Endothelial cell of hepatic sinusoid (primary cell): ENCODE data around the gene NMRAL1.

ENCODE experiments used
- in situ Hi-C: cut with HindIII; loops from 2 replicates; pipeline ENCODE4 v1.10.0; 2017; ENCODE audit warnings: low sequenced_read_pairs

NMRAL1 gene

DNA sequence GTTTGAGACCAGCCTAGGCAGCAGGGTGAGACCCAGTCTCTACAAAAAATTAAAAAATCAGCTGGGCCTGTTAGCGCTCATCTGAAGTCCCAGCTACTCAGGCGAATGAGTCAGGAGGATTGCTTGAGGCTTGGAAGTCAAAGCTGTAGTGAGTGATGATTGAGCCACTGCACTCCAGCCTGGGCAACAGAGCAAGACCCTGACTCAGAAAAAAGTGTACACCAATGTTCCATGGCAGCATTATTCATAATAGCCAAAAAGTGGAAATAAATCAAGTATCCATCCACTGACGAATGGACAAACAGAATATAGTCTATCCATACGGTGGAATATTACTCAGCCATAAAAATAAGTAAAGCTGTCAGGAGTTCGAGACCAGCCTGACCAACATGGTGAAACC is 2.6 kb downstream of the NMRAL1 start:
- in situ Hi-C loops = no loop called here

DNA sequence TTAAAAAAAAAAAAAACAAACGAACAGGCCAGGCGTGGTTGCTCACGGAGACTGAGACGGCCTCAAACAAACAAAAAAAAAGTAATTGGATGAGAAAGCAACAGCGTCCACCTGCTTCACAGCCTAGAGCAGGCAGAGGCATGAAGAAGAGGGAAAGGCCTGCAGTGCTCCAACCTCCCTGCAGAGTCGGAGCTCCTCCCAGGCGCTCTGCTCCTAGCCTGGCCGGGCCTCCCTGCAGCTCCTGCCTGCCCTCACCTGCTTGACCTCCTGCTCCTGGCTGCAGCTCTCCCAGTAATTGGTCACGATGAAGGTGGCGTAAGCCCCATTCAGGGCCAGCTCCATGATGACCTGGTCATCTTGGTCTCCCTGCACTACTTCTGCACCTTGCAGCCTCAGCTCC is 5.5 kb downstream of the NMRAL1 start:
- in situ Hi-C loops = no loop called here

DNA sequence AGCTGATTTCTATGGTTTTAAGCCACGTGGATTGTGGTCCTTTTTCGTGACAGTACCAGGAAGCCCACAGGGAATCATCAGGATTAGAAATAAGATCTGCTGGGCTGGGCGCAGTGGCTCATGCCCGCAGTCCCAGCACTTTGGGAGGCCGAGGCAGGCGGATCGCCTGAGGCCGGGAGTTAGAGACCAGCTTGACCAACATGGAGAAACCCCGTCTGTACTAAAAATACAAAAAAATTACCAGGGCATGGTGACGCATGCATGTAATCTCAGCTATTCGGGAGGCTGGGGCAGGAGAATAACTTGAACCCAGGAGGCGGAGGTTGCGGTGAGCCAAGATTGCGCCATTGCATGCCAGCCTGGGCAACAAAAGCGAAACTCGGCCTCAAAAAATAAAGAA is 6.5 kb downstream of the NMRAL1 start:
- in situ Hi-C loops = no loop called here

DNA sequence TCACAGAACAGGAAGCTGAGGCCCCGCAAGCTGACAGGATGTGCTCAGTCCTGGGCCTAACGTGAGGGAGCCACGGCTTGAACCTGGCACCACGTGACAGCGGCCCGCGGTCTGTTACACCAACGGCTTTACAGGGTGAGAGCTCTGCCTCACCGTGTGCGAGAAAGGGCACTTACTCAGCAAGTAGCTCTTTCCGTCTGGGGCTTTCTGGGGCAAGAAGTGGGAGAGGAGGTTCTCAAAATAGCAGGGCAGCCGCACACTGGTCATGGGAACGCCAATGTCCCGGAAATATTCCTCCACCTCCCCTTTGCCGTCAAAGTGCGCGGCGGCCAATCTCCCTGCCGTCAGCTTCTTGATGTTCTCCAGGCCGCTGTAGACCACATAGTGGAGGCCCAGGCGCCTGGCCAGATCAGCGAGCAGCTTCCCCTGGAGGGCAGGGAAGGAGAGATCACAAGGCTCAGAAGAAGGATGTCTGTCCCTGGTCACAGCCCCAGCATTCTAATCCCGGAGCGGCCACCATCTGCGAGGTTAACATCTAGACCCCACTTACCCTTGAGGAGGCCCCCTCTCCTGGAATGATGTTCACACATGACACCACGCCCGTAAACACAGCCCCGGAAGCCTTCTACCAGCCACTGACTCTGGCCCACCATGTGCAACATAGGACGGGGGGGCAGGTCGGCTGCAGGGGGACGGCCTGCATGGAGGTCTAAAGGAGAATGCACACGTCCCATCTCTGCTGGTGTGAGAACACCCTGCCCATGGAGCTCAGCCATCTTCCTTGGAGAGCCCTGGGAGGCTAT is 8.2 kb downstream of the NMRAL1 start:
- in situ Hi-C loops = no loop called here

DNA sequence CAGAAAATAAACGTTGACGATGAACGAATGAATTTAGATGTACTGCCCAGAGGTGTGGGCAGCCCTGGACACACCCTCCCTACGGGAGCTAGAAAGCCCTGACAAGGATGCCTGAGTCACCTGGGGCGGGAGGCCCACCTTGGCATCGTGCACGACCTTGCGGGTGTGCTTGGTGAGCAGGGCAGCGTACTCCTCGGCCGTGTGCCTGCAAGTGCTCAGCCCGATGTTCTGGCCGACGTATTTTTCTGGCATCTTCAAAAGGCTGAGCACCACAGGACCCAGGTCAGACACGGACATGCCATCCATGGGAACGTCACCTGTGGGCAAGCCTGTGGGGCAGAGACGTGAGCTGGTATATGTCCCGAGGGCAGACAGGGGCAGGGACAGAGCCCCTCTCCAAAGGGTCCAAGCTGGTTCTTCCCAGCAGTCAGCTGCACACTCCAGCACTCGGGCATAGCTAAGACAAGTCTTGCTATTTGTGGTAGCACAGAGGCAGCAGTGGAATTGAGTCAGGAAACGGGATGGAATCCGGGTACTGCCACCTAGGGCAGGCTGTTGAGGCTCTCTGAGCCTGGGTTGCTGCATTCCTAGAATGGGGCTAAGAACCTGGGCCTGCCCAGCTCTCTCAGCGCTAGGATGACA is 10.8 kb downstream of the NMRAL1 start:
- in situ Hi-C loops = no loop called here

DNA sequence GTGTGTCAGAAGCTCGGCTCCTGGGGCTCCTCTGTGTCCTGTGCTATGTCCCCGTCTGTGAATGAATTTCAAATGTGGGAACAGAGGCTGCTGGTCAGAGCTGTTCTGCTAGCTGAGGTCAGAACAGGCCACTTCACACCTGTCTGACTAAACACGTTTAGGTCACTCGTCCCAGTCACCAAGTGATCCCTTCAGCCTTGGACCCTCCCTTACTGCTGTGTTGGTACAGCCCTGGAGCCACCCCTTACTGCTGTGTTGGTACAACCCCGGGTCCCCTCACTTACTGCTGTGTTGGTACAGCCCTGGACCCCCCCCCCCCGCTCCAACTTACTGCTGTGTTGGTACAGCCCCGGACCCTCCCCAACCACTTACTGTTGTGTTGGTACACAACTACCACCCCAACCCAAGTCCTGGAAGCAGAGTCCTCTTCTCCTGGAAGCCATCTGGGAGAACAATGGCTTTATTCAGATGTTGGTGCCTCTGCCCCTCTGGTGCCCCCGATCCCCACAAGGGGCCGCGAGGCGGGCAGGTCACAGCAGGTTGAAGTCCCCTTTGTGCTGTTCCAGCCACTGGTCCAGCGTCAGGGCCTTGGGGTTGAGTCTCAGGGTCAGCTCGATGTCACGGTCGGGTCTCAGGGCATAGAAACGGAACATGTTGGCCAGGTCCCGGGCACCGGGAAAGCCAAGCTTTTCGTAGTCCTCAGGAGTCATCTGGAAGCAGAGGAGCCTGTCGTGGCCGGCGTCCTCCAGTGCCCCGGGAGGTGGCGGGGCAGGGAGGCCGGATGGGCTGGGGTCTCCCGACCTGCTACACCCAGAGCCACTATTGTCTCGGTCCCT is 13.0 kb downstream of the NMRAL1 start:
- in situ Hi-C loops = no loop called here

DNA sequence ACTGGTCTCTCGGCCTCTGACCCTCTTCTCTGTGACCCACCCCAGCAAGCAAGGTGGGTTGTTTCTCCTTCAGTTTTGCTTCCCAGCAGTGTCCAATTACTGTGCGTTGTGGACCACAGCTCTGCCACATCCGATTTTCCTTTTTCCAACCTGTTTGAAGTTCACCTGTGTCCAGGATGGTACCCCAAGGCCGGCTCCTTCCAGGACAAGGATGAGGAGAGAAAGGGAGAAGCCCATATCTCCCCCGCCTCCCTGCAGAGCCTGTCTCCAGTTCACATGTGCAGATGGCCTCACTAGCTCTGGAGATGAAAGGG is 13.5 kb downstream of the NMRAL1 start:
- in situ Hi-C loops = no loop called here

DNA sequence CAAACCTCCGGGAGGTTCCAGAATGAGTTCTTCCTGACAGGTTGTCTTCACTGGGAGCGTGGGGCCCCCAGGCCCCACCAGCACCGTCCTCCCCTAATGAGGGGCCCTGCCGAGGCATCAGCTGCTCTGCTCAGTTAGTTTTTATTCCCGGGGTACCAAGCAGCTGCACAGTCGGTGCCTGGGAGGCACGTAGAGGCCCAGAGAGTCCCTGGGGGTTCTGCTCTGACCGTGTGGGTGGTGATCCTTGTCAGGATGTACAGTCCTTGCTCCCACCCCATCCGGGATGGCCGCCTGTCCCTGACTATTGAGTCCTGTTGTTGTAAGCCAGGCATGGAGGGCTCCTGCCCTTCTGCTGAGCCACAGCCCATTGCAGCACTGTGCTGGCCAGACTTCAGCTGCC is 18.5 kb downstream of the NMRAL1 start:
- in situ Hi-C loops = no loop called here

DNA sequence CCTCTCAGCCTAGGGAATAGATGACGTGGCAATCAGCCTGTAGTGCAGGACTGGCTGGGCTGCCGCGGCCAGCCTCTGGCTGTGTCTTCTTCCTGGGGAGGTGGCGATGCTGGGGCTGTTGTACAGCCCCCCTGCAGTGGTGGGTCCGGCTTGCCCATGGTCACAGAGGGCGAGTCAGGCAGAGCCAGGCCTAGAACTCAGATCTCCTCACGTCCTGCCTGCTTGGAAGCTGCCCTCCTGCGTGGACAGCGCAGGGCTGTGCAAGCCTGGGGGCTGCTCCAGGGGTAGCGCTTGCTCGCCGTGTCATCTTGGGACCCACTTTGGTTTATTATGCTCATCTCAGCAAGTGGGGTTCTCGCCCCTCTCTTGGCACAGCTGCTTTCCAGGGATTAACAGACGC is 19.3 kb downstream of the NMRAL1 start:
- in situ Hi-C loops = no loop called here

DNA sequence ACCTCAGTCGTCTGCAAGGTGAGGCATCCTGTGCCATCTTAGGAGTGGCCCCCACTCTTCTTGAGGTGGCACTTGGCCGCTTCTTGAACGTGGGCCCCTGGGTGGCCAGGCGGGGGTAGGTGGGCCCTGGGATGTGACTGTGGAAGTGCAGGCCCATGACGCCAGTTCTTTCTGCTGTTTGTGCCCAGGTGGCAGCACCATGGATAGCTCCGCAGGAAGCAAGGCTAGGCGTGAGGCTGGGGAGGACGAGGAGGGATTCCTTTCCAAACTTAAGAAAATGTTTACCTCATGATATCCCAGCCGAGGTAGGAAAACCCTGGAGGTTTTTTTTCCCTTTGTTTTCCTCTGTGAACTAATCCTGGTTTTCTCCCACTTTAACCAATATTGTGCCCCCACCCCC is 19.8 kb downstream of the NMRAL1 start:
- in situ Hi-C loops = no loop called here

DNA sequence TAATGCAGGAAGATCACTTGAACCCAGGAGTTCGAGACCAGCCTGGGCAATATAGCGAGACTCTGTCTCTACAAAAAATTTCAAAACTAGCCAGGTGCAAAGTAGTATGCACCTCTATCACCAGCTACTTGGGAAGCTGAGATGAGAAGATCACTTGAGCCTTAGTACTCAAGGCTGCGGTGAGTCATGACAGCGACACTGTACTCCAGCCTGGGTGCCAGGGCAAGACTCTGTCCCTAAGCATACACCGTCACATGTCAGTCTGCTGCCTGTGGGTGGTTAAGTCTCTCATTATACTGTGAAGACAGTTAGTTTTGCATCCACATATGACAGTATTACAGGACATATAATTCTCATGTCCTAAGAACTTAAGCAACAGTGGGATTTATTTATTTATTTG is 21.8 kb downstream of the NMRAL1 start:
- in situ Hi-C loops = no loop called here

DNA sequence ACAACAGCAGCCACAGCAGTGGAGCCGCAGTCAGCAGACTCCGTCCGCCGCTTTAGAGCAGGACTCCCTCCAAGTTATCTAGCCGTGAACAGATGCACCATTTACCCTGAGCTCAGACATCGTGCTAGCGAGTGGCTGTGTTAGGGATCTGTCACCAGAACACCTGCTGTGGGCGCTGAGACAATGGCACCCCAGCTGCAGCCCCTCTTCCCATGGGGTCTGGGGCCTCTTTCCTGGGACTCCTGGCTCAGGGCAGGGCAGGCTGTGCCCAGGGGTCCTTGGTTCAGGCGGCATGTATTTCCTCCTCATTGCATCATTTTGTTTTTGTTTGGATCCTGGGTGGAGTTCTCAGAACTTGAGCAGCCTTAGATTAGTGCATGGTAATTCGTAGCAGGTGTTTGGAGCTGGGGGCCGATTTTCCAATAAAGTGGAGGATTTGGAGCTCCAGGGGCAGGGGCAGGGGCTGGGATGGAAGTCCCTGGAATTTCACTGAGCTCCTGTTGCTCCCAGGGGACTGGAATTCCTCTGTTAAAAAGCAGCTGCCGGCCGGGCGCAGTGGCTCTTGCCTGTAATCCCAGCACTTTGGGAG is 23.4 kb downstream of the NMRAL1 start:
- in situ Hi-C loops = no loop called here

DNA sequence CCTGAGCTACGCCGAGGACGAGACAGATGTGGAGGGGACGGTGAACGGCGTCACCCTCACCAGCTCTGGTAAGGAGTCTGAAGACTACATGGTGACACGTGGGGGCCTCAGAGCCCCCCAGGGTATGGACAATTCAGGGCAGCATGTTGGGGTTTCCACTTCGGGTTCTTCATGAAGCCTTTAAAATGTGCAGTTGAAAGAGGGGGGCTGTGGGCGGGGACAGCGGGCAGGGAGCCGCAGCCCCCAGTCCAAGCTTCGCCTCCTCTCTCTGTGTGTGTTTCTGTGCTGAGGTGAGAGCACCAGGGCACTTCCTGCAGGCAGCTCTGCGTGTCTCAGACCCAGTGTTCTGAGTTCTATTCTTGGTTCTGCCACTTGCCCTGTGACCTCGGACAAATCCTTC is 24.0 kb downstream of the NMRAL1 start:
- in situ Hi-C loops = no loop called here

DNA sequence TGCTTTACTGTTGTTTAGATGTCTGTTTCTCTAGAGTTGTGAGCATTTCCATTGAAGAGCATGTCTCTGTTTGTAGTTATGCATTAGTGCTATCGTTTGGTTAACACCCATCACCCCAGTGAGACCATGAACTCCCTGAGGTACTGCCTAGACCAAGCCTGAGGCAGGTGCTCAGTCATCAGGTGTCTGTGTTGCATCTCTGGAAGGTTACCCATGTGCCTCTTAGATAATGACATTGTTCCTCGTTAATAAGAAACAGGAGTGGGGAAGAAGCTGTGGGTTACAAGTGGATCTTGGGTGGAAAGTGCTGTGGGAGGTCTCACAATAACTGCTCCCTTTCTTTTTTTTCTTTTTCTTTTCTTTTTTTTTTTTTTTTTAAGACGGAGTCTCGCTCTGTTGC is 30.4 kb downstream of the NMRAL1 start:
- in situ Hi-C loops = loop anchor here (10.0 kb wide), 1 partner anchor 99 kb away; no protein-coding TSS in a partner anchor

DNA sequence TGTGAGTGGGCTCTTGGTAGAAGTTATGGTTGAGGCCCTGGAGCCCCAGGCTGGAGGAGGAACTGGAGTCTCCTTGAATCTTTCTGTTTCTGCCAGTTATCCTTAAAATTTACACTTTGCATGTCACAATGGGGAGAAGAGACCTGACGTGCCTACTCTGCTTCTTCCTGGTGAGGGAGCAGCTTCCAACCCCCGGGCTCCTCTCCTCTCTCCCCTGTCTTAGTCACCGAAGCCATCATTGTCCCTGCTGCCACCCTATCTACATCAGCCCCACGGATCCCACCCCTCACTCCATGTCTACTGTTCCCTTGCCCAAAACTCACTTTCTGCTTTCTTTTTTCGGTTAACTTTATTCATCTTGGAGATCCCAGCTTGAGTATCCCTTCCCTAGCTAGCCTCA is 31.2 kb downstream of the NMRAL1 start:
- in situ Hi-C loops = loop anchor here (10.0 kb wide), 1 partner anchor 98 kb away; no protein-coding TSS in a partner anchor

DNA sequence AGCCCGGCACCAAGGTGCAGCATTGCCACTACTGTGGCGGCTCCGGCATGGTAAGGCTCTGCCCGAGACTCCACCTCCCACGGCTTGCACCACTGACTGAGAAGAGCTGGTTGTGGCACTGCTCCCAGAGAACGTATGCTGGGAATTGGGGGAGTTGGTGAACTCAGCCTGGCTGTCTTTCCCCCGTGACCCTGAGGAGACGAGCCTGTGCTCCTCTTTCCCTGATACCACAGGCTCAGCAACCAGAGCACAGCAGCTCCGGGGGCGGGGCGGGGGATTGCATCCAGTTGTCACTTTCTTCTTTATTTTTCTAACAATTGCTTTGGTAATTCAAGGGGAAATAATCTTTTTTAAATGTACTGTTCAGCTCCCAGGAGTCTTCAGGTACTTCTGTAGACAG is 32.1 kb downstream of the NMRAL1 start:
- in situ Hi-C loops = loop anchor here (10.0 kb wide), 1 partner anchor 98 kb away; no protein-coding TSS in a partner anchor

DNA sequence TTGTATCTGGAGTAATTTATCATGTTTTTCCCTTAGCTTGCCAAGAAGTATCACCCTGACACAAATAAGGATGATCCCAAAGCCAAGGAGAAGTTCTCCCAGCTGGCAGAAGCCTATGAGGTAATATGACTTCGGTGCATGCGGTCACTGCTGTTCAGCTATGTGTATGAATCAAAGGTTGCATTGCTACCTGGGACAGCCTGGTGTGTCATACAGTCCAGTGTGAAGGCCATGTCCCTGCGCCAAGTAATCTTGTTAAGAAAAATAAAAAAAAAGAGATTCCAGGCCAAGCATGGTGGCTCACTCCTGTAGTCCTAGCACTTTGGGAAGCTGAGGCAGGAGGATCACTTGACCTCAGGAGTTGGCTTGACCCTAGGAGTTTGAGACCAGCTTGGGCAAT is 37.1 kb downstream of the NMRAL1 start:
- in situ Hi-C loops = no loop called here

DNA sequence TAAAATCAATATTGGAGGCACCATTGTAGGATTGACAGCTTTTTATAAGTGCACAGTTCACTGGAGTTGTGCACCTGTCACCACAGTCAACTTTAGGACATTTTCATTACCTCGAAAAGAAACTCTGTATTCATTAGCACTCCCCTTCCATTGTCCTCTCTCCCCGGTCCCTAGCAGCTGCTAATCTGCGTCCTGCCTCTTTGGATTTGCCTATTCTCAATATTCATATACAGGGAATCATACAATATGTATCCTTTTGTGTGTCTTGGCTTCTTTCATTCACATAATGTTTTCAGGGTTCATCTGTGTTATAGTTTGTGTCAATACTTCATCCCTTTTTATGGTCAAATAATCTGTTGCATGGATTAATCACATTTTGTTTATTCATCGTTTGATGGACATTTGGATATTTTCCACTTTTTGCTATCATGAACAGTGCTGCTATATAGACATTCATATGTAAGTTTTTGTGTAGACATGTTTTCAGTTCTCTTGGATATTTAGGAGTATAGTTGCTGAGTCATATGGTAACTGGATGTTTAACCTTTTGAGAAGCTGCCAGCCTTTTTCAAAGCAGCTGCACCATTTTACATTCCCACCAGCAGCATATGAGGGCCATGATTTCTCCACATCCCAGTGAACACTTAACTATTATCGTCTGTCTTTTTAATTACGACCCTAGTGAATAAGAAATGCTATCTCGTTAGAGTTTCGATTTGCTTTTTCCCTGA is 38.9 kb downstream of the NMRAL1 start:
- in situ Hi-C loops = no loop called here

DNA sequence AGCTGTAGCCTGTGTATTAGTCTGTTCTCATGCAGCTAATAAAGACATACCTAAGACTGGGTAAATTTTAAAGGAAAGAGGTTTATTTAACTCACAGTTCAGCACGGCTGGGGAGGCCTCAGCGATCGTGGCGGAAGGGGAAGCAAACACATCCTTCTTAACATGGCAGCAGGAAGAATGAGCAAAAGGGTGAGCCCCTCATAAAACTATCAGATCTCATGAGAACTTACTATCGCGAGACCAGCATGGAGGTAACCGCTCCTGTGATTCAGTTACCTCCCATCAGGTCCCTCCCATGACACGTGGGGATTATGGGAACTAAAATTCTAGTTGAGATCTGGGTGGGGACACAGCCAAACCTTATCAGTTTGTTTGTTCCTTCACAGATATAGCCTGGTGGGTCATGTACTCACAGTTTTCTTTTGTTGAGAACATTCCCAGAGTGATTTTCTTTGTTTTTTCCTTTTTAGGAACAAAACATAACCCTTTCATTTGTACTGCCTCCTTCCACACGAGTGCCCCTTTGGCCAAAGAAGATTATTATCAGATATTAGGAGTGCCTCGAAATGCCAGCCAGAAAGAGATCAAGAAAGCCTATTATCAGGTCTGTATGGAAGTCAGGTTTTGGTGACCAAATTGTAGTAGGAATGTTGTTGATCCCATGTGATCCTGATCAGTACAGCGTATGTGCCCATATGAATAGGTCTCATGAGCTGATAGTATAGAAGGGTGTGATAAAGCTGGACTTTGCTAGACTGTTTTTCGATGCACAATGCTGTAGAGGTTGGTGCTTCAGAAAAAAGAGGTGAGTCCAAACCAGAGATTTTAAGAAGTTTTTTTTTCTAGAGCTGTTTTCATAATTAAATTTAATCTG is 40.3 kb downstream of the NMRAL1 start:
- in situ Hi-C loops = no loop called here

DNA sequence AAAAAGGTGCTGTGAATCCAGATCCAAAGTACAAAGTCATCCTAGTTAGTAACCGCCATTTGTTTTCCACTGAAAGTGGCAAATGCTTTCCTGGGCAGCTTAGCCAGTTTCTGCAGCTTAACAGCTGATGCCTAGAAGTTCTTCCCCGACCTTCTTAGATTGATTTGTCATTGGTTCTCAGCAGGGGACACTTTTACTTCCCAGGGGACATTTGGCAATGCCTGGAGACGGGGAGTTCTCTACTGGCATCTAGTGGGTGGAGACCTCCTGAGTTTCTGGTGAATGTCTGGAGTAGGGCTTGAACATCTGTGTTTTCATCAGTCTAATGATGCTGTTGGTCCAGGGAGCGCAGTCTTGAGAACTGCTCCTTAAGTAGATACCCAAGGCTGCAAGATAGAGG is 41.2 kb downstream of the NMRAL1 start:
- in situ Hi-C loops = no loop called here
